GM08714 (cell line): Measurements from ENCODE around the gene CRIP3.

Source experiments
- H3K4me3 ChIP-seq: fragments of 200-500 bp; sonication (Bioruptor generic); 2 replicates; pipeline ENCODE4 v1.5.1; 2014; ENCODE audit warnings: mild to moderate bottlenecking, low read length, inconsistent platforms
- ZNF274 ChIP-seq: IDR thresholded peaks from 2 replicates; pipeline ENCODE4 v1.6.1; 2012; ENCODE audit warnings: mild to moderate bottlenecking, low read depth, low read length

CRIP3 gene

DNA sequence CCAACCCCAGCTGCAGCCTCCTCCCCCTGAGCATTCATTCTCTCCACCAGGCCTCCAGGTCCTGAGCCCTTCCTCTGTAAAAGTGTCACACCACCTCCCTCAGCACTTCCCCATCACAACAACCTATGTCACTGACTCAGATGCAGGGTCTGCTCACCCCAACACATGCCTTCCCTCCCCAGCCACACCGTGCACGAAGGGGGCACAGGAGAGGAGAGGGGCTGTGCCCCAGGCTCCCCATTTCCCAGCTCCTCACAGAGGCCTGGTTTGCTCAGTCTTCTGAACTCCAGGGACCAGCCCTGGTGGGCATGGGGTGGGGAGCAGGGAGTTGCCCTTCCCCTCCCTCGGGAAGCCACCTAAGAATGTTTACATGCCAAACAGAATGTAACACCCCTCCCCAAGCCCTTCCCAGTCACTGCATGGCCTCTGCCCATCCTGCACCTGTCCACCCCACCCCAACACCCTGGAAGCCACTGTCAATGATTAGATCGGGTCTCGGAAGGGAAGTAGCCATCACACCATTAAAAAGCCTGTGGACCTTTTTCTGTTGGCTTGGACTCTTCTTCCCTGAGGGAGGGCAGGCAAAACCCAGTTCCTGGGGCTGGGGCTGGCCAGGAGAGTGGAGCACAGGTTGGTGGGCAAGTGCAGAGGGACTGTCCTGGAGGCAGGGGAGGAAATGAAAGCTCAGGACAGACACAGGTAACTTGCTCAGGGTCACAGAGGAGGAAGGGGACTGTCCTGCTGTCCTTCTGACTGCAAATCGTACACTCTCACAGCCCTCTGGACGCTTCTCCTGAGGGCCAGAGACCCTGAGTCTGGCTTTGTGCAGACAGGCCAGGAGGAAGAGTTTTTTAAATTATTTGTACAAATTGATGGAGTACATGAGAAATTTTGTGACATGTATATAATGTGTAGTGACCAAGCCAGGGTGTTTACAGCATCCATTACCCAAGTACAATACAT lies 20.6 kb downstream of the CRIP3 start:
- no peak overlapping the region for H3K4me3 ChIP-seq
- no peak for TF ChIP-seq ZNF274

- TF ChIP-seq ZNF274 = no peak
- no peak overlapping the region for H3K4me3 ChIP-seq
Measured at GRCh38 chr6:43286980-43287716, 21.5 kb downstream of the CRIP3 start.

GRCh38 chr6:43286456-43286979 lies 22.1 kb downstream of the CRIP3 start:
- TF ChIP-seq ZNF274 = no peak
- no peak overlapping the region for H3K4me3 ChIP-seq

DNA sequence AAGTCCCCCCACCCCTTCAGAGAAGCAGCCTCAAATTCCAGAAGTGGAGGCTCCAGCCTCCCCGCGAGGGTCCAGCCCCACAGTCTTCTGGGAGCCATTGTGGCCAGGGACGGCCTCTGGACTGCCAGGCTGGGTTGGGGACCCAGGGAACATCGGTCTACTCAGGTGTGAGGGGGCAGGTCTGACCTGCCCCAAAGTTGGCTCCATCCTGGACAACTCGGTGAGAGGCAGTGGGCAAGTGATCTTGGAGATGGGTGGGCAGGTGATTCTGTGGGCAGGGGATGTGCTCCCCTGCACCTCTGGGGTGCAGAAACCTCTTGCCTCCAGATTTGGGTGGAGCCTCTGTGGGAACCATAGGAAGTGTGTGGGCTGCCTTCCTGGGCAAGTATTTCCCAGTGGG lies 22.8 kb downstream of the CRIP3 start:
- no peak for TF ChIP-seq ZNF274
- H3K4me3 ChIP-seq = no peak overlapping the region

- TF ChIP-seq ZNF274 = no peak
- no peak overlapping the region for H3K4me3 ChIP-seq
Measured at GRCh38 chr6:43284991-43285781, 23.4 kb downstream of the CRIP3 start.

DNA sequence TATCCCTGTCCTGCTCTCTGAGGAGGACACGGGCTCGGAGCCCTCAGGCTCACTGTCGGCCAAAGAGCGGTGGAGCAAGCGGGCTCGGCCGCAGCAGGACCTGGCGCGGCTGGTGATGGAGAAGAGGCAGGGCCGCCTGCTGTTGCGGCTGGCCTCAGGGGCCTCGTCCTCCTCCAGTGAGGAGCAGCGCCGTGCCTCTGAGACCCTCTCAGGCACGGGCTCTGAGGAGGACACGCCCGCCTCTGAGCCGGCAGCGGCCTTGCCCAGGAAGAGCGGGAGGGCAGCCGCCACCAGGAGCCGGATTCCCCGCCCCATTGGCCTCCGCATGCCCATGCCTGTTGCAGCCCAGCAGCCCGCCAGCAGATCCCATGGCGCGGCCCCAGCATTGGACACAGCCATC lies 24.7 kb downstream of the CRIP3 start:
- no peak for TF ChIP-seq ZNF274
- no peak overlapping the region for H3K4me3 ChIP-seq

GRCh38 chr6:43283514-43283901 lies 25.1 kb downstream of the CRIP3 start:
- TF ChIP-seq ZNF274 = no peak
- H3K4me3 ChIP-seq = no peak overlapping the region

DNA sequence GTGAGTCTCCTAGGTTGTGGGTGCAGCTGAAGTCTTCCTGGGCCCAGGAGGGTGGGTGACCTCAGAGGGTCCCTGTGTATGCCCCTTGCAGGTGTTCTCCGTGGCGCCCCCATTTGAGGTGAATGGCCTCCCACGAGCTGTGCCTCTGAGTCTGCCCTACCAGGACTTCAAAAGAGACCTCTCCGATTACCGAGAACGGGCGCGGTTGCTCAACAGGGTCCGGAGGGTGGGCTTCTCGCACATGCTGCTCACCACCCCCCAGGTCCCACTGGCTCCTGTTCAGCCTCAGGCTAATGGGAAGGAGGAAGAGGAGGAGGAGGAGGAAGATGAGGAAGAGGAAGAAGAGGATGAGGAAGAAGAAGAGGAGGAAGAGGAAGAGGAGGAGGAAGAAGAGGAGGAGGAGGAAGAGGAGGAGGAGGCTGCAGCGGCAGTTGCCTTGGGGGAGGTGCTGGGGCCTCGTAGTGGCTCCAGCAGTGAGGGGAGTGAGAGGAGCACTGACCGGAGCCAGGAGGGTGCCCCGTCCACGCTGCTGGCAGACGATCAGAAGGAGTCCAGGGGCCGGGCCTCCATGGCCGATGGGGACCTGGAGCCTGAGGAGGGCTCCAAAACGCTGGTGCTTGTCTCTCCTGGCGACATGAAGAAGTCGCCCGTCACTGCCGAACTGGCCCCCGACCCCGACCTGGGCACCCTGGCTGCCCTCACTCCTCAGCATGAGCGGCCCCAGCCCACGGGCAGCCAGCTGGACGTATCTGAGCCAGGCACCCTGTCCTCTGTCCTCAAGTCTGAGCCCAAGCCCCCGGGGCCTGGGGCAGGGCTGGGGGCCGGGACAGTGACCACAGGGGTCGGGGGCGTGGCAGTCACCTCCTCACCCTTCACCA lies 25.8 kb downstream of the CRIP3 start:
- H3K4me3 ChIP-seq = no peak overlapping the region
- no peak for TF ChIP-seq ZNF274

DNA sequence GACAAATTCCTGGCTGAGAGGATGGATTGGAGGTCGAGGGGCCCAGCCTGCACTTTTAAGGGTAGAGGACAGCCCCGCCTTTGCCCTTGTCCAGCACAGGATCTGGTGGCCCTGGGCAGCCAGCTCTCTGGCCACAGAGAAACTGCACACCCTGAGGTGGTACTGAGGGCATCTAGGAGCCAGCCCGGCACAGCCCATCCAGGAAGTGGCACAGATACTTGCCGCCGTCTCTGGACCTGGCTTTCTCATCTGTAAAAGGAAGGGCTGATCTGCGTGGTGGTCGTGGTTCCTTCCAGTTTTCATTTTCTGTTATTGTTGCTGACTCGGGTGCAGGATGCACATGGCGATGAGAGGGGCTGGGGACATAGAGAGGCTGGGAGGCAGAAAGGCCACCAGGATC lies 26.6 kb downstream of the CRIP3 start:
- TF ChIP-seq ZNF274 = no peak
- H3K4me3 ChIP-seq = no peak overlapping the region

- no peak for TF ChIP-seq ZNF274
- H3K4me3 ChIP-seq = no peak overlapping the region
Measured at GRCh38 chr6:43280234-43280633, 28.4 kb downstream of the CRIP3 start.

DNA sequence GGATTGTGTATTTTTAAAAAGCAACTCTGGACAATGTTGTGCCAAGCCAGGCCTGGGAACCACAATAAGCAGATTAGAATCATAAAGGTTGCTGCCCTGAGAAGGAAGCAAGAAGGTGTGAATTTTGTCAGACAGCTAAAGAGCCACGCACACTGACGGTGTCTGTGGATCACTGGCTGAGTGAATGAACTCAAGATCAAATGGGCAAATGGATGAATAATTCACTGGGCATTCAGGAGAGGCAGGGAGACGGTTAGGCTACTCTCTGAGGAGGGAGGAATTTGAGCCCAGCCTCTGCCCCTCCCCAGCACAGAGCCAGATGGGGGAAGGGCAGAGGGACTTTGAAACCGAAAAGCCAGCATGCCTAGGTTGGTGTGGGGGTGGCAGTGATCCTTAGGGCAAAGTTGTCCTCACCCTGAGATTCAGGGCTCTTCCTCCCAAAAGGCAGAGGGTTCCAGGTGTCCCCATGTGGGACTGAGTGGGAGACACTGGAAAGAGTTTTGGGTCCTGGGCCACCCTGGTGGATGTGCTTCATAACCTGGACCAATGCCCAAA lies 30.0 kb downstream of the CRIP3 start:
- H3K4me3 ChIP-seq = no peak overlapping the region
- no peak for TF ChIP-seq ZNF274

- TF ChIP-seq ZNF274 = no peak
Measured at GRCh38 chr6:43277643-43278523, 30.7 kb downstream of the CRIP3 start.

More at GRCh38 chr6:43277643-43278523, 30.7 kb downstream of the CRIP3 start:
- H3K4me3 ChIP-seq = no peak overlapping the region
